ACC112 (cell line): Measurements from ENCODE around the gene KCNK1.

ENCODE experiments used
- H2AFZ ChIP-seq: fragments of 200-600 bp; sonication (generic); one replicate; pipeline ENCODE4 v1.6.0; 2017; ENCODE audit warnings: antibody characterized with exemption, low read length; ENCODE audit not compliant: unreplicated experiment
- H3K27ac ChIP-seq: fragments of 200-600 bp; sonication (generic); 2 replicates; pipeline ENCODE4 v1.5.1; 2014; ENCODE audit warnings: low read depth, mild to moderate bottlenecking, antibody characterized with exemption, low read length, moderate library complexity
- H3K27me3 ChIP-seq: fragments of 200-600 bp; sonication (generic); 2 replicates; pipeline ENCODE4 v1.6.1; 2014; ENCODE audit warnings: mild to moderate bottlenecking, antibody characterized with exemption, low read length, moderate library complexity, mixed read lengths; ENCODE audit not compliant: insufficient read depth
- H3K36me3 ChIP-seq: fragments of 200-600 bp; sonication (generic); 2 replicates; pipeline ENCODE4 v1.6.1; 2016; ENCODE audit warnings: mild to moderate bottlenecking, antibody characterized with exemption, low read length, moderate library complexity, mixed read lengths; ENCODE audit not compliant: insufficient read depth
- H3K4me1 ChIP-seq: fragments of 200-600 bp; sonication (generic); one replicate; pipeline ENCODE4 v1.6.1; 2016; ENCODE audit warnings: low read length, mixed read lengths; ENCODE audit not compliant: insufficient read depth, unreplicated experiment, control insufficient read depth
- H3K4me3 ChIP-seq: fragments of 200-600 bp; sonication (generic); 2 replicates; pipeline ENCODE4 v1.5.1; 2014; ENCODE audit warnings: mild to moderate bottlenecking, low read depth, low read length
- H3K79me2 ChIP-seq: fragments of 200-600 bp; sonication (generic); one replicate; pipeline ENCODE4 v1.6.0; 2016; ENCODE audit warnings: low read length; ENCODE audit not compliant: control insufficient read depth, unreplicated experiment, insufficient read depth

KCNK1 gene

GRCh38 chr1:233586301-233586700 lies 27.6 kb upstream of the KCNK1 start:
- Histone ChIP-seq H3K4me1 (no peaks in the 10 kb centered on the region), H3K27me3 (no peaks in the 10 kb centered on the region), H3K79me2 (no peaks in the 10 kb centered on the region), H3K27ac (no peak overlapping the region), H2AFZ (no peak overlapping the region), H3K4me3 (no peak overlapping the region), H3K36me3 (no peaks in the 10 kb centered on the region)

GRCh38 chr1:233587196-233587595 lies 26.7 kb upstream of the KCNK1 start:
- H3K36me3 ChIP-seq: no peaks in the 10 kb centered on the region
- H3K4me1 ChIP-seq: no peaks in the 10 kb centered on the region
- H3K4me3 ChIP-seq: no peak overlapping the region
- no peak overlapping the region for H2AFZ ChIP-seq
- H3K27me3 ChIP-seq: no peaks in the 10 kb centered on the region
- no peak overlapping the region for H3K27ac ChIP-seq
- no peaks in the 10 kb centered on the region for H3K79me2 ChIP-seq

DNA sequence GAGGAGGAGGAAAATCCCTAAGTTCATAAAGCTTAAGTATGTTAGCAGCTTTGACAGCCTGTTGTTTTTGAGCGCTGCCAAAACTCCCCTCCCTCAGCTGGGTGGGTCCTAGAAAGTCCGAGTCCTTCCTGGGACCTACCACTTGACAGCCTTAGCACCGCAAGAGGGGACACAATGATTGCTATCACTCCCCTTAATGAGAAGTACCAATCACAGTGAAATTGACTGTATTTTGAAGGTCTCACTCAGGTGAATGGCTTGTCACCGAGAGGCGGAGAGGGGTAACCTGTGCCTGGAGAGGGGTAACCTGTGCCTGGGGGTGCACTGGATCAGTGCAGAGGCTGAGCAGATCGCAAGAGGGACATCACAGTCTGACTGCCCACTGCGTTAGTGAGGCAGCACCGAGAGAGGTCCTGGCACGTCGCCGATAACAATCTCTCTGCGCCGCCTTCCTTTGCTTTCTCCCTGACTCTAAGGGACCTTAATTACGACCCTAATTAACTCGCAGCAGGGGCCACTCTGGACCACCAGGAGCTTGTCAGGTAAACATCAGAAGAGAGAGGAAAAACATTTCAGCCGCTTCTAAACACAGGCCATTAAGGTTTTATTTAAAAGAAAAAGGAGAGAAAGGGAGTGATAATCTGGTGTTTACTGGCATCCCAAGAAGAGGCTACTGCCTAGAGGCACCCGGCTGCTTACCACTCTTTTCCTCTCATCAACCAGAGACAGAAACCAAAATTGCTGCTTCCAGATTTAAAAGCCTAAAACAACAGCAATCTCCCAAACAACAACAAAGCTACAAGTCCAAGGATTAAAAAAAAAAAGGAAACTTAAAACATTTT lies 25.7 kb upstream of the KCNK1 start:
- Histone ChIP-seq H3K79me2 (no peaks in the 10 kb centered on the region), H2AFZ (no peak overlapping the region), H3K27me3 (no peaks in the 10 kb centered on the region), H3K4me3 (no peak overlapping the region), H3K4me1 (no peaks in the 10 kb centered on the region), H3K27ac (no peak overlapping the region), H3K36me3 (no peaks in the 10 kb centered on the region)

DNA sequence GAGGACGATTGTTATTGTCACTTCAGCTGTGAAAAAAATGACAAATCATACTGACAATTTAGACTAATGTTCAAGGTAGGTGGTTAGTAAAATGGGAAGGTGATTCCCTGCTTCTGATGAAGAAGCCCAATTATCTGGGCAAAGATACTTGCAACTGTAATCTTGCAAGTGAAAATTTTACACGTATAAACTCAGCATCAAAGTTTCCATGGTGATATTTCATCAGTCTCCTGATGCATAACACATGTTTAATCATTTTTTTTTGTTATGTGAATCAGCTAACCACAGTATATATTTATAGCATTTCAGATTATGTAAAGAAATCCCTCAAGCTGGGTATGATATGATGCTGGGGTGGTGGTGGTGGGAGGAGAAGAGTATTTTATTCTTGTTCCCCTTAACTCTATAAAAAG lies 16.4 kb upstream of the KCNK1 start:
- Histone ChIP-seq H3K4me3 (no peak overlapping the region), H2AFZ (no peak overlapping the region), H3K79me2 (no peaks in the 10 kb centered on the region), H3K36me3 (no peaks in the 10 kb centered on the region), H3K4me1 (no peaks in the 10 kb centered on the region), H3K27ac (no peak overlapping the region), H3K27me3 (no peaks in the 10 kb centered on the region)

GRCh38 chr1:233598891-233599541 lies 14.9 kb upstream of the KCNK1 start:
- Histone ChIP-seq H3K36me3 (no peaks in the 10 kb centered on the region), H3K27me3 (no peaks in the 10 kb centered on the region), H3K4me1 (no peaks in the 10 kb centered on the region), H3K4me3 (no peak overlapping the region), H3K27ac (no peak overlapping the region), H2AFZ (no peak overlapping the region), H3K79me2 (no peaks in the 10 kb centered on the region)

DNA sequence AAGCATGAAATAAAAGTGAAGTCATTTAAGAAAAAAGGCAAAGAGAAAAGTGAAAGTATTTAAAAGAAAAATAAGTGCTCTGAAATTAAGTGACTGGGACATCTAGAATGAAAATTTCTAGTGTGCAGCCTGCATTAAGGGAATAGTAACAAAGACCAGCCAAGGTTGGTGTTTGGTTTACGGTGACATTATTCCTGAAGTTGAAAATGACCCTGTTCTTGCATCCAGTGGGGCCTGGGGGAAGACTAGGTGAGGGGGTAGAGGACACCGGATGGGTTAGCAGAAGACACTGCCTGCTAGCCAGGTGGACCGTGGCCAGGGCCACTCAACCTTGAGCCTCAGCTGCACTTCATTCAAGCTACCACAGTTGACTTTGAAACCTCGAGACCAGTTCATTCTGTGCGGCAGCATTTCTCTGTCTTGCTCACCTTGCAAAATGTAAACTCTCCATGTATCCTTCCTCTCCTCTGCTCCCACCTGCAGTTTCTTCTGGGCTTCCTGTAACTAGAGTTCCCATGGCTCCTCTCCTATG lies 14.3 kb upstream of the KCNK1 start:
- H3K27me3 ChIP-seq: no peaks in the 10 kb centered on the region
- H3K4me1 ChIP-seq: no peaks in the 10 kb centered on the region
- no peaks in the 10 kb centered on the region for H3K36me3 ChIP-seq
- no peaks in the 10 kb centered on the region for H3K79me2 ChIP-seq
- H3K4me3 ChIP-seq: no peak overlapping the region
- H3K27ac ChIP-seq: no peak overlapping the region
- no peak overlapping the region for H2AFZ ChIP-seq

GRCh38 chr1:233600488-233600887 lies 13.4 kb upstream of the KCNK1 start:
- H3K36me3 ChIP-seq: no peaks in the 10 kb centered on the region
- no peak overlapping the region for H2AFZ ChIP-seq
- H3K27ac ChIP-seq: no peak overlapping the region
- no peaks in the 10 kb centered on the region for H3K27me3 ChIP-seq
- H3K4me1 ChIP-seq: no peaks in the 10 kb centered on the region
- no peaks in the 10 kb centered on the region for H3K79me2 ChIP-seq
- no peak overlapping the region for H3K4me3 ChIP-seq

- no peaks in the 10 kb centered on the region for H3K4me1 ChIP-seq
- H3K27ac ChIP-seq: no peak overlapping the region
- H3K4me3 ChIP-seq: no peak overlapping the region
- no peaks in the 10 kb centered on the region for H3K79me2 ChIP-seq
- no peaks in the 10 kb centered on the region for H3K36me3 ChIP-seq
- no peaks in the 10 kb centered on the region for H3K27me3 ChIP-seq
- no peak overlapping the region for H2AFZ ChIP-seq
Measured at GRCh38 chr1:233603478-233603877, 10.4 kb upstream of the KCNK1 start.

GRCh38 chr1:233605205-233605604 lies 8.7 kb upstream of the KCNK1 start:
- Histone ChIP-seq H3K27me3 (no peaks in the 10 kb centered on the region), H3K4me1 (no peaks in the 10 kb centered on the region), H3K27ac (no peak overlapping the region), H2AFZ (no peak overlapping the region), H3K4me3 (no peak overlapping the region), H3K79me2 (no peaks in the 10 kb centered on the region), H3K36me3 (no peaks in the 10 kb centered on the region)

- Histone ChIP-seq H3K4me1 (no peaks in the 10 kb centered on the region), H3K27ac (no peak overlapping the region), H3K79me2 (no peaks in the 10 kb centered on the region), H2AFZ (no peak overlapping the region), H3K27me3 (peaks cover 4% of the 10 kb centered on the region; the same call in 1 of the 2 replicates), H3K36me3 (no peaks in the 10 kb centered on the region), H3K4me3 (no peak overlapping the region)
Measured at GRCh38 chr1:233606813-233607212, 7.1 kb upstream of the KCNK1 start.
